HG03064 (cell line): ENCODE data around the gene SIVA1.

Experiments
- ATAC-seq: cut with Tn5 transposase; IDR thresholded peaks from one replicate; pipeline ENCODE4 v1.9.1; 2021; ENCODE audit warnings: low read depth; ENCODE audit not compliant: unreplicated experiment

Gene SIVA1

GRCh38 chr14:104805326-104805678 is 52.4 kb downstream of the SIVA1 start:
- ATAC-seq, result no peak

- ATAC-seq, result no peak
Observed at GRCh38 chr14:104805941-104806624, 53.1 kb downstream of the SIVA1 start.

GRCh38 chr14:104806625-104807465 is 53.9 kb downstream of the SIVA1 start:
- no peak for ATAC-seq

DNA sequence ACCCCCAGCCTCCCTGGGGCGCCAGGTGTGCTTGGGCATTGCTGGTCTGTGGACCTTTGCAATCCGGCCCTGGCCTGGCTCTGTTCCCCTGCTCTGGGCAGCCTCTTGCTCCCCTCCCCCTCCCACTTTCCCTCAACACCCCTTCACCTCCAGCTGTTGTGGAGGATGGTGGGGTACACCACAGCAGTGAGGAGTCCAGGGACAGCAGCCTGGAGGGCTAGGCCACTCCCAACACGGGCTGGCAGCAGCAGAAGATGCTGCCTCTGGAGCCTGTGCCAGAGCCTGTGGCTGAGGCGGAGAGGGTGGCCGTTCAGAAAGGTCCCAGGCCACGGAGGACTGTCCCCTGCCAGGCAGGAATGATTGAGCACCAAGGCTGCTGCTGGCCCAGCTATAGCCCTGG is 55.5 kb downstream of the SIVA1 start:
- ATAC-seq, result no peak
